DND-41 (cell line): ENCODE results near the gene PLEKHA8.

Experiments used
- ATAC-seq: fragments of 200-7000 bp; cut with Tn5 transposase; 3 replicates; pipeline ENCODE4 v1.9.1; 2021; ENCODE audit warnings: low read depth; ENCODE audit not compliant: insufficient read depth
- DNase-seq: peaks from one replicate; pipeline ENCODE4 v3.0.0-alpha.2; 2020
- H2AFZ ChIP-seq: 2 replicates; pipeline ENCODE4 v1.6.0; 2012; ENCODE audit warnings: low read depth, low read length
- H3K27ac ChIP-seq: 2 replicates; pipeline ENCODE4 v1.5.1; 2012; ENCODE audit warnings: low read length, inconsistent platforms
- H3K27me3 ChIP-seq: fragments of 200-600 bp; sonication (generic); 2 replicates; pipeline ENCODE4 v1.6.0; 2012; ENCODE audit warnings: low read length, mild to moderate bottlenecking, inconsistent platforms; ENCODE audit not compliant: insufficient read depth, poor library complexity
- H3K36me3 ChIP-seq: 2 replicates; pipeline ENCODE4 v1.5.1; 2012; ENCODE audit warnings: low read length, inconsistent platforms; ENCODE audit not compliant: insufficient read depth
- H3K4me1 ChIP-seq: 2 replicates; pipeline ENCODE4 v1.5.1; 2012; ENCODE audit warnings: mild to moderate bottlenecking, low read length; ENCODE audit not compliant: insufficient read depth
- H3K4me2 ChIP-seq: 2 replicates; pipeline ENCODE4 v1.6.0; 2012; ENCODE audit warnings: mild to moderate bottlenecking, moderate library complexity, low read length, inconsistent platforms; ENCODE audit not compliant: insufficient read depth
- H3K4me3 ChIP-seq, 2 experiments: fragments of 200-600 bp in 1 of 2; shearing (Covaris generic) in 1 of 2; 2 replicates each; pipeline ENCODE4 v1.5.1; 2012 to 2016; ENCODE audit warnings: inconsistent platforms in 2 of 2, low read length in 2 of 2, mild to moderate bottlenecking in 2 of 2, low read depth in 1 of 2, moderate library complexity in 1 of 2
- H3K79me2 ChIP-seq: 2 replicates; pipeline ENCODE4 v1.6.0; 2012; ENCODE audit warnings: low read length, inconsistent platforms; ENCODE audit not compliant: insufficient read depth
- H3K9ac ChIP-seq: 2 replicates; pipeline ENCODE4 v1.6.0; 2012; ENCODE audit warnings: low read depth, mild to moderate bottlenecking, inconsistent platforms, low read length, moderate library complexity
- H3K9me3 ChIP-seq: 2 replicates; pipeline ENCODE4 v1.5.1; 2012; ENCODE audit warnings: low read length, moderate library complexity, mild to moderate bottlenecking, inconsistent platforms; ENCODE audit not compliant: insufficient read depth, severe bottlenecking
- H4K20me1 ChIP-seq: 2 replicates; pipeline ENCODE4 v1.6.0; 2012; ENCODE audit warnings: low read length; ENCODE audit not compliant: insufficient read depth
- CTCF ChIP-seq: IDR thresholded peaks from 2 replicates; pipeline ENCODE4 v1.5.1; 2012; ENCODE audit warnings: borderline replicate concordance, low read length, moderate library complexity, mild to moderate bottlenecking; ENCODE audit not compliant: poor library complexity, severe bottlenecking; ENCODE audit errors: extremely low read depth
- EZH2 ChIP-seq: IDR thresholded peaks from 3 replicates; pipeline ENCODE4 v1.6.1; 2012; ENCODE audit warnings: borderline replicate concordance, low read depth, mild to moderate bottlenecking, moderate library complexity, low read length, inconsistent platforms; ENCODE audit not compliant: severe bottlenecking

PLEKHA8 gene

GRCh38 chr7:30147785-30148184 lies 119.6 kb downstream of the PLEKHA8 start:
- Histone ChIP-seq H3K79me2 (no peaks in the 10 kb centered on the region), H4K20me1 (no peaks in the 10 kb centered on the region), H3K9me3 (no peaks in the 10 kb centered on the region), H3K27ac (no peak overlapping the region), H3K4me3 (no peak overlapping the region), H3K9ac (no peak overlapping the region), H2AFZ (no peak overlapping the region), H3K4me2 (no peak overlapping the region), H3K27me3 (no peaks in the 10 kb centered on the region), H3K36me3 (no peaks in the 10 kb centered on the region), H3K4me1 (no peaks in the 10 kb centered on the region)
- ATAC-seq, result no peak
- TF ChIP-seq EZH2 (no peak), CTCF (no peak)
- no peak for DNase-seq

- H3K36me3 ChIP-seq, result no peaks in the 10 kb centered on the region
- TF ChIP-seq CTCF (no peak), EZH2 (no peak)
- no peak overlapping the region for H3K9ac ChIP-seq
- H3K4me3 ChIP-seq, result no peak overlapping the region
- H2AFZ ChIP-seq, result no peak overlapping the region
- H3K9me3 ChIP-seq, result no peaks in the 10 kb centered on the region
- ATAC-seq (no peak), DNase-seq (no peak)
- H3K4me1 ChIP-seq, result no peaks in the 10 kb centered on the region
- no peaks in the 10 kb centered on the region for H3K79me2 ChIP-seq
- H4K20me1 ChIP-seq, result no peaks in the 10 kb centered on the region
- no peaks in the 10 kb centered on the region for H3K27me3 ChIP-seq
- no peak overlapping the region for H3K4me2 ChIP-seq
- H3K27ac ChIP-seq, result no peak overlapping the region
These were observed 120.2 kb downstream of the PLEKHA8 start for GRCh38 chr7:30148426-30148825.

GRCh38 chr7:30148951-30149459 lies 120.8 kb downstream of the PLEKHA8 start:
- no peak for DNase-seq
- Histone ChIP-seq H3K27me3 (no peaks in the 10 kb centered on the region), H3K79me2 (no peaks in the 10 kb centered on the region), H3K4me1 (no peaks in the 10 kb centered on the region), H3K9ac (no peak overlapping the region), H3K4me3 (no peak overlapping the region), H2AFZ (no peak overlapping the region), H3K27ac (no peak overlapping the region), H3K9me3 (no peaks in the 10 kb centered on the region), H3K4me2 (no peak overlapping the region), H4K20me1 (no peaks in the 10 kb centered on the region), H3K36me3 (no peaks in the 10 kb centered on the region)
- ATAC-seq, result no peak
- TF ChIP-seq EZH2, result no peak
- TF ChIP-seq CTCF, result no peak
